K562 (cell line): Measurements from ENCODE around the gene ALDH18A1. TPM values are rescaled to one million over a fixed set of nuclear protein-coding genes. Genes with fewer than 3 reads are reported as not detected.

ENCODE experiments used
- HDAC6 ChIP-seq: IDR thresholded peaks from 2 replicates; pipeline ENCODE4 v1.6.1; 2012; ENCODE audit warnings: low read depth, mild to moderate bottlenecking, control low read depth, inconsistent platforms, low read length, moderate library complexity
- ZNF518B ChIP-seq: fragments of 250-450 bp; sonication (Bioruptor Pico); IDR thresholded peaks from 2 replicates; pipeline ENCODE4 v1.5.0; 2021; ENCODE audit warnings: mild to moderate bottlenecking, moderate library complexity
- polyA plus RNA-seq, 8 experiments: library from polyadenylated mRNA; depleted of rRNA in 4 of 8; stranded (reverse) in 5 of 8; unstranded in 3 of 8; fragments of >200 nt; fragmentation: Nextera tagmentation in 2 of 8; fragmentation: Illumina TruSeq in 1 of 8; extraction: Ambion mirVana in 2 of 8; extraction: Trizol in 1 of 8; gene quantifications; 2 replicates each; pipeline versions ENCODE4 v1.2.1 to v1.2.3, GENCODE V29; 2011 to 2014; ENCODE audit warnings: inconsistent platforms in 1 of 8, missing spikeins in 1 of 8
- total RNA-seq, 7 experiments: library from RNA; depleted of rRNA in 6 of 7; stranded (reverse); fragments of >200 nt in 6 of 7; fragmentation: Illumina TruSeq in 2 of 7; extraction: Trizol in 2 of 7; gene quantifications; 2 replicates each; pipeline versions ENCODE4 v1.2.1 to v1.2.3, GENCODE V29; 2011 to 2021; ENCODE audit warnings: low replicate concordance in 1 of 7
- TF ChIP-seq, protein P1 (sequence below): fragments of 250-450 bp; sonication (Bioruptor Pico); IDR thresholded peaks from 2 replicates; pipeline ENCODE4 v1.4.0; 2020

The ALDH18A1 gene
- total and polyA plus RNA-seq, 9 of the 15 experiments (the other 6 are each of a cell fraction or from before 2014, with no cell fraction given), result 12.0 to 83.3 (median 43.8) TPM

DNA sequence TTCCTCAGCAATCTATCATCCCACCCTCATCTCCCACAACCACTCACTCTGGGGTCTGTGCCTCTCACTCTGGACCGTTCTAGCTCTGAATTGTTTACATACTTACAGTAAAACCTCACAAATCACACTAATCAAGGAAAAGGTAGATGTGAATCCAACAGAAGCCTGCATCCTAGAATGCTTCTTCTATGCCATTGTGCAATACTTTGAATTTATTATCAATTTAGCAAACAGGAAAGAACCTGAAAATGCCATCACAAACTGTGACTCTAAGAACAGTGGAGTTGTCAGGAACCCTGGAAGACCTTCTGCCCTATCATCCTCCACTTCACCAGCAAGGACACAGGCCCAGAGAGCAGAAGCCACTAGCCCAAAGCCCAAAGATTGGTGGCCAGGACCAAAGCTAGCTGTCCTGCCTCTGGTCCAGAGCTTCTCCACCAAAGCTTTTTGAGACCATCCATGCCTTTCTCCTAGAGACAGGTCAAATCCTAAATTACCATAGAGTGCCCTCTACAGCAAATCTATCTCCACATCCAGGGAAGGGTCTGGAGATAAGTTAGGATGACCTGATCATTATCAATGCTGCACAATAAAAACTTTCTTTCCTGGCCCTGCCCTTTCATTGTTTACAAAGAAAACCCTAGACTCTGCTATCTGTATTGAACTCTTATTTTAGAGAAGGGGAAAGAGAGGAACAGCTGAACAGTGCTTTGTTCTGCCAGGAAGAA lies 97.8 kb downstream of the ALDH18A1 start (continued):
- no peak for TF ChIP-seq ZNF518B (CRISPR knock-in tag)
- TF ChIP-seq HDAC6, result no peak
- TF ChIP-seq, protein P1, sequence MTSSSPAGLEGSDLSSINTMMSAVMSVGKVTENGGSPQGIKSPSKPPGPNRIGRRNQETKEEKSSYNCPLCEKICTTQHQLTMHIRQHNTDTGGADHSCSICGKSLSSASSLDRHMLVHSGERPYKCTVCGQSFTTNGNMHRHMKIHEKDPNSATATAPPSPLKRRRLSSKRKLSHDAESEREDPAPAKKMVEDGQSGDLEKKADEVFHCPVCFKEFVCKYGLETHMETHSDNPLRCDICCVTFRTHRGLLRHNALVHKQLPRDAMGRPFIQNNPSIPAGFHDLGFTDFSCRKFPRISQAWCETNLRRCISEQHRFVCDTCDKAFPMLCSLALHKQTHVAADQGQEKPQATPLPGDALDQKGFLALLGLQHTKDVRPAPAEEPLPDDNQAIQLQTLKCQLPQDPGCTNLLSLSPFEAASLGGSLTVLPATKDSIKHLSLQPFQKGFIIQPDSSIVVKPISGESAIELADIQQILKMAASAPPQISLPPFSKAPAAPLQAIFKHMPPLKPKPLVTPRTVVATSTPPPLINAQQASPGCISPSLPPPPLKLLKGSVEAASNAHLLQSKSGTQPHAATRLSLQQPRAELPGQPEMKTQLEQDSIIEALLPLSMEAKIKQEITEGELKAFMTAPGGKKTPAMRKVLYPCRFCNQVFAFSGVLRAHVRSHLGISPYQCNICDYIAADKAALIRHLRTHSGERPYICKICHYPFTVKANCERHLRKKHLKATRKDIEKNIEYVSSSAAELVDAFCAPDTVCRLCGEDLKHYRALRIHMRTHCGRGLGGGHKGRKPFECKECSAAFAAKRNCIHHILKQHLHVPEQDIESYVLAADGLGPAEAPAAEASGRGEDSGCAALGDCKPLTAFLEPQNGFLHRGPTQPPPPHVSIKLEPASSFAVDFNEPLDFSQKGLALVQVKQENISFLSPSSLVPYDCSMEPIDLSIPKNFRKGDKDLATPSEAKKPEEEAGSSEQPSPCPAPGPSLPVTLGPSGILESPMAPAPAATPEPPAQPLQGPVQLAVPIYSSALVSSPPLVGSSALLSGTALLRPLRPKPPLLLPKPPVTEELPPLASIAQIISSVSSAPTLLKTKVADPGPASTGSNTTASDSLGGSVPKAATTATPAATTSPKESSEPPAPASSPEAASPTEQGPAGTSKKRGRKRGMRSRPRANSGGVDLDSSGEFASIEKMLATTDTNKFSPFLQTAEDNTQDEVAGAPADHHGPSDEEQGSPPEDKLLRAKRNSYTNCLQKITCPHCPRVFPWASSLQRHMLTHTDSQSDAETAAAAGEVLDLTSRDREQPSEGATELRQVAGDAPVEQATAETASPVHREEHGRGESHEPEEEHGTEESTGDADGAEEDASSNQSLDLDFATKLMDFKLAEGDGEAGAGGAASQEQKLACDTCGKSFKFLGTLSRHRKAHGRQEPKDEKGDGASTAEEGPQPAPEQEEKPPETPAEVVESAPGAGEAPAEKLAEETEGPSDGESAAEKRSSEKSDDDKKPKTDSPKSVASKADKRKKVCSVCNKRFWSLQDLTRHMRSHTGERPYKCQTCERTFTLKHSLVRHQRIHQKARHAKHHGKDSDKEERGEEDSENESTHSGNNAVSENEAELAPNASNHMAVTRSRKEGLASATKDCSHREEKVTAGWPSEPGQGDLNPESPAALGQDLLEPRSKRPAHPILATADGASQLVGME (CRISPR knock-in tag), result no peak
